HG02623 (cell line): ENCODE results near the gene ZNF862.

Experiments used
- ATAC-seq: cut with Tn5 transposase; IDR thresholded peaks from one replicate; pipeline ENCODE4 v1.9.1; 2021; ENCODE audit warnings: moderate library complexity; ENCODE audit not compliant: unreplicated experiment

The ZNF862 gene

GRCh38 chr7:149809215-149809614 is 29.0 kb upstream of the ZNF862 start:
- ATAC-seq: no peak

- ATAC-seq: no peak
Observed at GRCh38 chr7:149811221-149811620, 27.0 kb upstream of the ZNF862 start.

- ATAC-seq: no peak
Observed at GRCh38 chr7:149811831-149812490, 26.2 kb upstream of the ZNF862 start.

- ATAC-seq: no peak
Observed at GRCh38 chr7:149813254-149814035, 24.7 kb upstream of the ZNF862 start.

- ATAC-seq: no peak
Observed at GRCh38 chr7:149814494-149814893, 23.7 kb upstream of the ZNF862 start.

GRCh38 chr7:149815121-149815520 is 23.1 kb upstream of the ZNF862 start:
- ATAC-seq: no peak

- ATAC-seq: no peak
Observed at GRCh38 chr7:149815661-149816266, 22.4 kb upstream of the ZNF862 start.

GRCh38 chr7:149816267-149816751 is 21.9 kb upstream of the ZNF862 start:
- no peak for ATAC-seq

- no peak for ATAC-seq
Observed at GRCh38 chr7:149816794-149817193, 21.4 kb upstream of the ZNF862 start.

GRCh38 chr7:149817301-149817771 is 20.8 kb upstream of the ZNF862 start:
- no peak for ATAC-seq

- ATAC-seq: no peak
Observed at GRCh38 chr7:149817836-149818535, 20.2 kb upstream of the ZNF862 start.

GRCh38 chr7:149818536-149818840 is 19.7 kb upstream of the ZNF862 start:
- ATAC-seq: no peak

- no peak for ATAC-seq
Observed at GRCh38 chr7:149819141-149819960, 18.8 kb upstream of the ZNF862 start.

- ATAC-seq: no peak
Observed at GRCh38 chr7:149819961-149820340, 18.2 kb upstream of the ZNF862 start.

GRCh38 chr7:149820622-149821190 is 17.5 kb upstream of the ZNF862 start:
- ATAC-seq: no peak

GRCh38 chr7:149821191-149822148 is 16.7 kb upstream of the ZNF862 start:
- no peak for ATAC-seq

- no peak for ATAC-seq
Observed at GRCh38 chr7:149822353-149822943, 15.7 kb upstream of the ZNF862 start.

- no peak for ATAC-seq
Observed at GRCh38 chr7:149823191-149823630, 15.0 kb upstream of the ZNF862 start.
